Prostate gland (tissue), 2 donors: ENCODE results near the gene ATAD3C.

Source experiments
- POLR2A ChIP-seq: fragments of 450-650 bp; IDR thresholded peaks from one replicate; pipeline ENCODE4 v1.6.1; 2016; ENCODE audit warnings: antibody characterized with exemption, mild to moderate bottlenecking
- TF ChIP-seq, protein P1 (sequence below), 4 experiments: fragments of 200-600 bp in 2 of 4; fragments of 450-650 bp in 2 of 4; sonication (generic) in 2 of 4; IDR thresholded peaks; 1 replicate in 3 of 4; 2 replicates in 1 of 4; pipeline ENCODE4 v1.5.1; 2016 to 2019; ENCODE audit warnings: antibody characterized with exemption in 4 of 4, mild to moderate bottlenecking in 2 of 4, moderate library complexity in 2 of 4

DNA sequence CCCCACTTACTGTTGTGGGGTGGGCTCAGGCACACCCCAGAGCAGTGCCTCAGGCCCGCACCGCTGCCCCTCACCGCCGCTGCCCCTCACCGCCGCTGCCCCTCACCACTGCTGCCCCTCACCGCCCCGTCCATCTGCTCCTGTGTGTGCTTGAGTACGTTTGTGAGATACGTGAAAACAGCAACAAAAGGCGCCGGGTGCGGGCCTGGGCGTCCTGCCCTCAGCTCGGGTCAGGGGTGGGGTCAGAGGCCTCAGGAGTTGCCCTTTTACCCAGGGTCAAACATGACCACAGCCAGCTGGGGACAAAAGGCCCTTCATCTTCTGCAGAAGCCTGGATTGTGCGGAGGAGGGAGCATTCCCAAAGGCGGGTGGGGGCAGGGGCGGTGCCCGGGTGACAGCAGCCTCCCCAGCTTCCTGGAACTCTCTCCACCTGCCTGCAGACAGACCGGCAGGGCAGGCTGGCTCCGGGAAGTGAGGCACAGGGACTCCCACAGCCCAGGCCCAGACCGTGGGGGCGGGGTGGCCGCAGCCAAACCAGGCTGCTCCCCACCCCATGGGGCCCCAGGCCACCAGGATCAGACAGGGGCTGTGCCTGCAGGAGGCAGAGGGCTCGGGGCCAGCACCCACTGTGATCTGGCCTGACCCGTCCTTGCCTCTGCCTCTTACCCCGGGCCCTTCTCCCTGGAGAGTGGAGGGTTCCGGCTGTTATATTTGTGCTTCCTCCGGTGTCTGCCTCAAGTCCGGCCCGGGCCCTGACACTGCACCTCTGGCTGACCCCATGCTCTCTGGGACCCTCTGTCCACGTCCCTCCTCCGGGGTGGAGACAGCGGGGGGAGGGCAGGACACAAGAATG lies 16.3 kb upstream of the ATAD3C start:
- TF ChIP-seq, protein P1, sequence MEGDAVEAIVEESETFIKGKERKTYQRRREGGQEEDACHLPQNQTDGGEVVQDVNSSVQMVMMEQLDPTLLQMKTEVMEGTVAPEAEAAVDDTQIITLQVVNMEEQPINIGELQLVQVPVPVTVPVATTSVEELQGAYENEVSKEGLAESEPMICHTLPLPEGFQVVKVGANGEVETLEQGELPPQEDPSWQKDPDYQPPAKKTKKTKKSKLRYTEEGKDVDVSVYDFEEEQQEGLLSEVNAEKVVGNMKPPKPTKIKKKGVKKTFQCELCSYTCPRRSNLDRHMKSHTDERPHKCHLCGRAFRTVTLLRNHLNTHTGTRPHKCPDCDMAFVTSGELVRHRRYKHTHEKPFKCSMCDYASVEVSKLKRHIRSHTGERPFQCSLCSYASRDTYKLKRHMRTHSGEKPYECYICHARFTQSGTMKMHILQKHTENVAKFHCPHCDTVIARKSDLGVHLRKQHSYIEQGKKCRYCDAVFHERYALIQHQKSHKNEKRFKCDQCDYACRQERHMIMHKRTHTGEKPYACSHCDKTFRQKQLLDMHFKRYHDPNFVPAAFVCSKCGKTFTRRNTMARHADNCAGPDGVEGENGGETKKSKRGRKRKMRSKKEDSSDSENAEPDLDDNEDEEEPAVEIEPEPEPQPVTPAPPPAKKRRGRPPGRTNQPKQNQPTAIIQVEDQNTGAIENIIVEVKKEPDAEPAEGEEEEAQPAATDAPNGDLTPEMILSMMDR (IDR thresholded peaks at IDR 0.05): peak in 1 of 4 experiments; percentile 27
- peak; percentile 73 for TF ChIP-seq POLR2A
